ENCODE data around the gene METTL17.

The METTL17 gene

DNA sequence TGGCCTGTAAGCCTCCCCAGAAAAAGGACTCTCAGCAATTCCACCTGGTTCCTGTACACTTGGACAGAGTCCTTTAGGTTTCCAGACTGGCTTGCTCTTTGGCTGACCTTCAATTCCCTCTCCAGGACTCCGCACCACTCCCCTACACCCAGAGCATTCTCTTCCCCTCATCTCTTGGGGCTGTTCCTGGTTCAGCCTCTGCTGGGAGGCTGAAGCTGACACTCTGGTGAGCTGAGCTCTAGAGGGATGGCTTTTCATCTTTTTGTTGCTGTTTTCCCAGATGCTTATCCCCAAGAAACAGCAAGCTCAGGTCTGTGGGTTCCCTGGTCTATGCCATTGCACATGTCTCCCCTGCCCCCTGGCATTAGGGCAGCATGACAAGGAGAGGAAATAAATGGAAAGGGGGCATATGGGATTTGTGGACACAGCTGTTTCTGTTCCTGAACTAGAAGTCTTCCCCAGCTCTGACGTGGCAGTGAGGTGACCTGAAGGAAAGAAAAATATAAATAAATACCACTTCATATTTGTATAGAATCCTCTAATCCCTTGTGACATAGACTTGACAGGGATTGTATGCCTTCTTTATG lies 53.7 kb downstream of the METTL17 start:
- DNase-seq (ENCODE audit: extremely low read depth, low read depth), result no peak
- TF ChIP-seq, protein P1, sequence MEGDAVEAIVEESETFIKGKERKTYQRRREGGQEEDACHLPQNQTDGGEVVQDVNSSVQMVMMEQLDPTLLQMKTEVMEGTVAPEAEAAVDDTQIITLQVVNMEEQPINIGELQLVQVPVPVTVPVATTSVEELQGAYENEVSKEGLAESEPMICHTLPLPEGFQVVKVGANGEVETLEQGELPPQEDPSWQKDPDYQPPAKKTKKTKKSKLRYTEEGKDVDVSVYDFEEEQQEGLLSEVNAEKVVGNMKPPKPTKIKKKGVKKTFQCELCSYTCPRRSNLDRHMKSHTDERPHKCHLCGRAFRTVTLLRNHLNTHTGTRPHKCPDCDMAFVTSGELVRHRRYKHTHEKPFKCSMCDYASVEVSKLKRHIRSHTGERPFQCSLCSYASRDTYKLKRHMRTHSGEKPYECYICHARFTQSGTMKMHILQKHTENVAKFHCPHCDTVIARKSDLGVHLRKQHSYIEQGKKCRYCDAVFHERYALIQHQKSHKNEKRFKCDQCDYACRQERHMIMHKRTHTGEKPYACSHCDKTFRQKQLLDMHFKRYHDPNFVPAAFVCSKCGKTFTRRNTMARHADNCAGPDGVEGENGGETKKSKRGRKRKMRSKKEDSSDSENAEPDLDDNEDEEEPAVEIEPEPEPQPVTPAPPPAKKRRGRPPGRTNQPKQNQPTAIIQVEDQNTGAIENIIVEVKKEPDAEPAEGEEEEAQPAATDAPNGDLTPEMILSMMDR (IDR thresholded peaks at IDR 0.05; ENCODE audit: low read depth, low read length), result no peak

DNA sequence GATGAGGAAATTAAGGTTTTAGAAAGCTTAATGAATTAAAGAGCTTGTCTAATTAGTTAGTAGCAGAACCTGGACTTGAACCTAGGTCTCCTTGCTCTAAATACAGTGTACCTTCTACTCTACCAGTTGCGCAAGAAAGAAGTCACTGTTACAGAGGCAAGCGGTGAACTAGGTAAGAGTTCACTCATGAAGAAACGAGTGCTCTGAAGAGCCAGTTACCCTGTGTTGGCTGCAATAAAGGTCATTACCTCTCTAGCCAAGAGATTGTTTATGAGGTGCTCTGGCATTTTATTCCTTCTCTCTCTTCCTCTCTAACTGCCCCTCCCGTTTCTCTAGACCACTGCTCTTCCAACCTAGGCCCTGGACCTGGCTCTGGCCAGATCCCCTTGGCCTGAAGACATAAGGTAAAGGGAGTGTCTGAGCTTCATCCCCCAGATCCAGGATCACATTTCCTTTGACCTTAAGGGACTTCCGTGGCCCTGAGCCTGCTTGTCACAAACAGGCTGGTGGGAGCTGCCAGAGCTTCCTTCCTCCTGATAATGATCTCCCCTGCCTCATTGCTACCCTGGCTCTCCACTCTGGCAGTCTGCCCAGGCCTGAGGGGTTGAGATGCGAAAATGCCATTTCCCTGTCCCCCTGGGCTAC lies 54.3 kb downstream of the METTL17 start:
- no peak for DNase-seq (ENCODE audit: extremely low read depth, low read depth)
- TF ChIP-seq, protein P1 (IDR thresholded peaks at IDR 0.05; ENCODE audit: low read depth, low read length), result no peak
